Fibroblast of peridontal ligament (primary cell): ENCODE data around the gene NAV1.

Experiments used
- DNase-seq: peaks from one replicate; pipeline ENCODE4 v3.0.0-alpha.2; 2010; ENCODE audit errors: extremely low read depth

Gene NAV1

DNA sequence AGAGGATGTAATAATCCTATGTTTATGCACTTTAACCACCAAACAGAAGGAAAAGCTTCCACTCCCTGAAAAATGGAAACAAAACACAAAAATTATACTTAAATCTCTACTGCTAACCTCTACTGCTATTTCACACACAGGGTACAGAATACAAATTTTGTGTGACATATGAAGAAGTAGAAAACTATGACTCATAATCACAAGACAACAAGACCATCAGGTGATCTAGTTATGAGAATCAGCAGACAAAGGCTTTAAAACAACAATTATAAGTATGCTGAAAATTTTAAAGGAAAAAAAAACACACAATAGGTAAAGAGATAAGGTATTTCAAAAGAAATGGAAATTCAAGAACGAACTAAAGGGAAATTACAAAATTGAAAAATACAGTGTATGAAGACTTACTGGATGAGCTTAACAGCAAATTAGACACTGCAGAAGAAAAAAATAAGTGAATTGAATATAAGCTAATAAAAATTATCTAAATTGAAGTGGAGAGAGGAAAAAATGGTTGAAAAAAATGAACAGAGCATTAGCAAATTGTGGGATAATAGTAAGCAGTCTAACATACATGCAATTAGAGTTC is 13.6 kb upstream of the NAV1 start:
- no peak for DNase-seq

DNA sequence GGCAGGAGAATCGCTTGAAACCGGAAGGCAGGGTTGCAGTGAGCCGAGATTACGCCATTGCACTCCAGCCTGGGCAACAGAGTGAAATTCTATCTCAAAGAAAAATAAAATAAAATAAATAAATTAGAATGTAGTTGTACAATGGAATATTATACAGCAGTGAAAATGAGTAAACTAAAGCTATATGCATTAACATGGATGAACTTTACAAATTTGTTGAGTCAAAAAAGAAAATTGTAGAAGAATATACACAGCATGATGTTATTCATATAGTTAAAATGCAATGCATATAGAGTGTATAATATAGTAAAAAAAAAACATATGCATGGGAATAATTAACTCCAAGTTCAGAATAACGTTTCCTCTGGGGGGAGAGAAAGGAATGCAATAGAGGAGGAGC is 11.0 kb upstream of the NAV1 start:
- DNase-seq = no peak

DNA sequence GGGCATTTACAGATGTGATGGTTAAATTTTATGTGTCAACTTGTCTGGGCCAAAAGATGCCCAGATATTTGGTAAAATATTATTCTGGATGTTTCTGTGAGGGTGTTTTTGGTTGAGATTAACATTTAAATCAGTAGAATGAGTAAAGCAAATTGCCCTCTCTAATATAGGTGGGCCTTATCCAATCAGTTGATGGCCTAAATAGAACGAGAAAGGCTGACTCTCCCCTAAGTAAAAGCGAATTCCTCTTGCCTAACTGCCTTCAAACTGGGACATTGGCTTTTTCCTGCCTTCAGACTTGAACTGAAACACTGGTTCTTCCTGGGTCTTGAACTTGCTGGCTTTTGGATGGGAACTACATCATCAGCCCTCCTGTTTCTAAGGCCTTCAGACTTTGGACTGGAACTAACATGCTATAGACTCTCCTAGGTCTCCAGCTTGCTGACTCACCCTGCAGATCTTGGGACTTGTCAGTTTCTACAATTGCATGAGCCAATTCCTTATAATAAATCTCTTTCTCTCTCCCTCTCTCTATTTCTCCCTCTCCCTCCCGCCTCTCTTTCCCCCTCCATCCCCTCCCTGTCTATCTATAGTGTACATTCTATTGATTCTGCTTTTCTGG is 10.2 kb upstream of the NAV1 start:
- peak; percentile 68 for DNase-seq

DNA sequence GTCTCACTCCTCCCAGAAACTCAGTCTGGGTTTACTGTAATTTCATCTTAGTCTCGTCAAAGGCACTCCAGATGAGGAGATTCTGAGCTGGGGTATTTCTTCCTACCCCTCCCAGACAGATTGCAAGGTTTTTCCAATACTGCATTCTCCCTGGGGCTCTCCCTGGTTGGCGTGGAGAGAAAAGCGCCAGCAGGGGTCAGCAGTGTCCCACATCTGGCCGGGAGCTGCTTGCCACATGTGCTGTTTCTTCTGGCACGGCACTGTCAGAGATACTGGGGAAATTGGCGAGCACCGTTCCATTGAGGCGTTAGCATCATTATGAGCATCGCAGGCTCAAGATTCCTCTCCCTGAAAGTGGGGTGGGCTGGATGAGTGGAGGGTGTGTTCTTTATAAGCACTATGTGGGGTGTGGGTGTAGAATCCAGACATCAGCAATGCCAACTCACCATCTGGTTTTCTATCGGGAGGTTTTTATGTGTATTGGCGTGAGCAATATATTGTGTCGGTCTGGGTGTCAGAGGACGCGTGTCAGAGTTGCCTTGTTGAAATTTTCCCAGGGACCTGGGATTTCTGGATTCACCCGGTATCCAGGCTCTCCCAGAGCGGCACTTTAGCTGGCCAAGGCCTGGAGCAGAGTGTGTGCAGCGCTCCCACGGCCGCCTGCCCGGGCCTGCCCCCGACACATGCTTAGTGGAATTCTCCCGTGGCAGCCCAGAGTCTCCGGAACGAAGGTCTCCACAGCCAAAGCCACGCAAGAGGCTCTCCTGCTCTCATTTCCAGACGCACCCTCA is 8.0 kb upstream of the NAV1 start:
- peak; percentile 93 for DNase-seq

DNA sequence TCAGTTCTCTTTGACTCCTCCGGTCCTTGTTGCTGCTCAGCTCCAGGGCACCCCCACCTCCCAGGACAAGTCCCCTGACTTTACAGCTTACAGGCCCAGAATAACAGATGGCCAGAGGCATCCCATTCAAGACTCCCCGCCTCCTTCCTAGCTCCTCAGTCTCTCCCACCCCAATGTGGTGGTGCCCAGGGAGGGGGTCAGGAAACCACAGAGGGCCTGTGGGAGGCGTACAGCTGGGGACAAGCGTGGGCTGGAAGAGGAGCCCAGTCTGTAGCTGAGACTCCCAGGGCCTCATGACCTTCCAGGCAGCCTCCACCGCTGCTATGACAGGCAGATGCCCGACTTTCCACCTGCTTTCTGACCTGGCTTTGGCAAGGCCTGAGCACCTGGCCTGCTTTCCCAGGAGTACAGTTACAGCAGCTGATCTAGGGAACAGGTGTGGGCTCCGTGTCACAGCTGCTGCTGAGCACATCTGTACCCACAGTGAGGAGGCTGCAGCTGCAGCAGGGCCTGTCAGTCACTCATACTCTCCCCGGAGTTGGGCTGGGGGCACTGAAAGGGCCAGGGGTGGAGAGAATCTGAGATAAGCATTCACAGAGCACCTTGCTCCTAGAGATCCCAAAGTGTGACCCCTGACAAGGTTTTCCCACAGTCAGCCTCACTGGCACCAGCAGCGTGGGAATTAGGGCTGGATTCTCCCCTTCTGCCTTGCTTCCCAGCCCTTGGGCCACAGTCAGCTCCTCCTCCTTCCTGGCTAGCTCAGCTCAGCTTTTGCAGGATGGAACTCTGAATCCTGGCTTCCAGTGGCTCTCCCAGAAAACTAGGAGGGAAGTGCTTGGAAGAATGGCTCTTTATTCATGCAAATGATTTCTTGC is 7.1 kb upstream of the NAV1 start:
- peak; percentile 34 for DNase-seq

DNA sequence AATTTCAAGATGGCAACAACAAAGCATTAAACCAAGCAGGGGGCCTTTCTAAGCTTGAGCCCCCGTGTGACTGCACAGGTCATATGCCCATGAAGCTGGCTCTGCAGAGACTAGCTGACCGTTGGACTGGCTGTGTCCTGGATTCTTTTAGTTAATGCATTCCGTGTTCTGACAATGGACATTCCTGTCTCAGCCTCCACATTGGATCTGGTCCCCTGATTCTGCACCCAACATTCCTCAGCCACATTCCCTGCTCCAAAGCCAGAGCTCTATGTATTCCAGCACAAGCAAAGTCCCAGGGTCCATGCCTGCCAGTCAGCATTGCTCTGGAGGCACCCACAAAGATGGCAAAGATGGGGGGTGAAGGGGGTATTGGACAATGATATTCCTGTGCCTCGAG is 5.1 kb upstream of the NAV1 start:
- no peak for DNase-seq

DNA sequence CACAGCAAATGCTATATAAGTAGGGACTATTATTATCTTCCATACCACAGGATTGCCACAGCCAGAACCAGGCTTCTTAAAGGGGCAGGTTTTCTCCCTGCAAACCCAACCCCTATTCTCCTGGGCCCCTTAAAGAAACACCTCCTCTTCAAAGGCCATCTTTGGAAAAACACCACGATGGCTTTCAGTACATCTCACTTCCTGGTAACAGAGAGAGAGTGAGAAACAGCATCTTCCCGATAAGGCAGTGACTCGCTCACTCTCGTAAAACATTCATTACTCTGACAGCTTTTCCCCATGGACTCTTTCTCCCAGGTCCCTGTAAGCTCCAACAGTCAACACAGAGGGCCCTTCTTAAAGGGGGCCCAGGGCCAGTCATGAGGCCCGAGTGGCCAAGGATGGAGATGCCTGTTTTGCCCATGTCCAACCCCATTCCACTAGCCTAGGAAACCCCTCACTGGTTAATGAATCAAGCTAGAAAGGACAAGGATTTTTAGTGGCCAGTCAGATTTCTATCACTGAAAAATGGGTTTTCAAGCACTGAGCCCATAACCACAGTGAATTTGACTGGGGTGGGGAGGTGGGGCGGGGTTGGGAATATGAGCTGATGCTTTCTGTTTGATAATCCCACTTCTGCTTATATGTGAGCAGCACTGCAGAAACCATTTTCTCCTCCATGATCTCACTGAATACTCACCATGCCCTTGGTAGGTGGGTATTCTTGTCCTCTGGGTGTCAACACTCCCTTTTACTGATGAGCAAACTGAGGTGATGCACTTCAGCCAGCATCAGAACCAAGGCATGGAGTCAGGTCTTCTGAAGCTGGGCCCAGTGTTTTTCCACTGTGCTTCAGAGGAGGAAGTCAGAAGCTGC is 3.6 kb upstream of the NAV1 start:
- DNase-seq = peak; percentile 39

DNA sequence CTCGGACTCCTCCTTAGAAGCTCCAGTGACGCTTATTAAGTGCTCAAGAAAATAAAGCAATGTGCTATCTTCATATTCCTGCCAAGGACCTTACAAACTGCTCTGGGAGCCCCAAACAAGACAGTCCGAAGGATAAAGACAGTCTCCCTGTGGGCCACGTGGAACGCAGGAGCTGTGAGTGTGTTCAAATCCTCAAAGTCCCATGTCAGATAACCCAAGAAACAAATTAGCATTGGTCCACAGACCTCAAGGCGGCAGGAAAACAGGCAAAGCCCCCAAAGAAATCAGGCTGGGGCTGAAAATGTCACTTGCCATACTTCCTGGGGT is 3.0 kb upstream of the NAV1 start:
- no peak for DNase-seq

DNA sequence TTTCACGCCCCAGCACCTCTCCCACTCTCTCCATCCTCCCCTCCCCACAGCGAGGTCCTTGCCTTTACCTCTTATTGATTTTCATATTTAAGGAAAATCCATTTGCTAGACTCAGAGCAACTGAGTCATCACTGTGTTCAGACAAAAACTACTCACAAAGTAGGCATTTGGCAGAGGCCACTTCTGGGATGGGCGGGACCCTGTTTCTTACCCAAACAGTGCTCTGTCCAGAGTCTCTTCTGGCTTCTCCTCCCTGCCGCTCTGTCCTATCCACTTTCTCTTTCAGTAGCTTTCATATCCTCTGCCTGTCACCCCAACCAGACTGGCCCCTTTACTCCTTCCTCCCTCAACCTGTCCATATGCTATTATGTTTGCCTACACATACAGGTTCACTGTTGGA is 2.4 kb upstream of the NAV1 start:
- DNase-seq = peak; percentile 93

DNA sequence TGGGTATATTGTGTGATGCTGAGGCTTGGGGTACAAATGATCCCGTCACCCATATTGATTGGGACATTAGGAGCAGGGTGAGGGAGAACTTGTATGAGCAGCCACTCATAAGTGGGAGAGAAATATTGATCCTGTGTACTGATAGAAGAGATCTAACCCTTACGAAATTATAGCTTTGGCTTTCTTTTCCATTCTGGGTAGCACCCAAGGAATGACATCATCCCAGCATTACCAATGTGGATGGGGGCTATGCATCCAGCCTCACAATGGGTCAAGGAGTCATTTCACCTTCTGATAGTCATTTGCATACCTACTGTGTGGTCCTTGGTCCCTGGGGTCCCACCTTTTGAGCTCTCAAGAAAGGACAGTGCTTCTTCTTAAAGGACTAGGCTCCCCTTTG is 1.9 kb upstream of the NAV1 start:
- DNase-seq = peak; percentile 56

DNA sequence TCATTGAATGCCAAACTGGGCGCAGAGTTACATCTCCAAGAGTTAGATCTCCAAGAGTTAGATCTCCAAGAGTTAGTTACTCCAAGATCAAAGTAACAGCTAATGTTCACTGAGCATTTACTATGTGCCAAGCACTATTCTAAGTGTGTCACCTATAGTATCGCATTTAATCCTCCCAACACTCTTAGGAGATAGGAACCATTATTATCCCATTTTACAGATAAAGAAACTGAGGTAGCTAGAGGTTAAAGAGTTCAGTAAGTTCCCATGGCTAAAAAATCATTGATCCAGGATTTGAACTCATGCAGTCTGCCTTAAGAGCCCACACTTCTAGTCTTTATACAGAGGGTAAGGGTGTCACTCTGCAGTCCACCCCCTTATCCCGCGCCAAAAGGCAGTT is 1.5 kb upstream of the NAV1 start:
- no peak for DNase-seq

DNA sequence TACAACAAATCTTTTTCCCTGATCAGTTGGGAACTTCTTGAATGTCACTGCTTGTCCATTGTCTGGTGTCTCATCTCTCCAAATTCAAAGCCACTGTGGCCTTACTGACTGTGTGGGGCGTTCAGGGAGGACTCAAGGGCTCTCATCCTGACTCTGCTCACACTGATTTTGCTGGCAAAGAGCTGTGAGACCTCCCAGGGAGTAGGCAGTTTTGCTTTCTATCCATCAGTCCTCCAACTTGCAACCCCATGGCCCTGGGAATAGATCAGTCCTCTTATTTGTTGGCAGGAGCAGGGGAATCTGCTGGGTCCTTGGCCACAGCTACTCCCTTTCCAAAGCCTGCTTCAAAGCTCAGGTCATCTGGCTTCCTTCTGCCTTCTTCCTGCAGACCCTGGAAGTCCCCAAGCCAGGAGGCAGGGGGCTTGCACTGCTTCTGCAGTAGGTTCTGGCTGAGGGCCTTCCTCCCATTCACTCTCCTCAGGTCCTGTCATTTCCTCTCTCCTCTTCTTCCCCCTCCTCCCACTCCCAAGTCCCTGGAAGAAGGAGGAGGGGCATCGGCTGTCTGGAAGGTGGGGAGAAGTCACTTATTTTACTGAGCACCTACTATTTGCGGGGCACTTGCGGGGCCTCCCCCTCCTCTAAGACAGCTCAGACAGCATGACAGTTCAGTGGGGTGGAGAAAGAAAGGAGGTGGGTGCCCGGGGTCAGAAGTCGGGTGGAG is 876 bp upstream of the NAV1 start:
- DNase-seq = peak; percentile 57

DNA sequence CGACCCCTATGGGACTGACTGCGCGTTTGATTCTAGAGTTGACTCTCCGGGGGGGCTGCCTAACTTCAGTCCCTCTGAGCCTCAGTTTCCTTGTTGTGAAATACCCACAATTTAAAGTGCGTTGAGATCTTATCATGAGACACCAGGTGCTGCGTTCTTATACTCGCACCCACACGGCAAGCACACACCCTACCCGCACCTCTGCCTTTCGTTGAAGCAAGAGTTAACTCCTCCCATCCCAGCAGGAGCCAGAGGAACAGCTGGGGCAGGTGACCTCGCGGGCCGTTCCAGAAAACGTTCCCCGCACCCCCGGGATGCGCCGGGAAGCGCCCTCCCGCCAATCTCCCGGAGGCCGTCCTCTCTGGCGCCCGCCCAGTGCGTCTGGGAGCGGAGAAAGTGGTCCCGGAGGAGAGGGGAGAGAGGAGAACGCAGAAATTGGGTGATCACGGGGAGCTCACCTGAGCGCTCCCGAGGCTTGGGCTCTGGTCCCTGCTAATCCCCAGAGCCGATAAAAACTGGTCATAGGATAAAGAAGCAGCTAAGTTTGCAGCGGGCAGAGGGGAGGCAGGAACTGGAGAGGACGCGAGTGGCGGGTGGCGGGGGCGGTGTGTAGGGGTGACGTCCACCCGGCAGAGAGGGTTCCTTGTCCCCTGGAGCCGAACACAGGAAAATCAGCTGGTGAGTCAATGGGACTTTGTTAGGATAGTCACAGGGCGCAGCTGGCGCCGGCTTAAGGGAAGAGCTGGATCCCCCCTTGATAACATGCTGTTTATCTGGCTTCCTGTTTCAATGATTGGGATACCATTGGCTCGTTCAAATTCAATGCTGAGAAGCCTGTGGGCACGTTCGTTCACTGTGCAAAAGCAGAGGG is 869 bp downstream of the NAV1 start:
- DNase-seq = peak; percentile 57

DNA sequence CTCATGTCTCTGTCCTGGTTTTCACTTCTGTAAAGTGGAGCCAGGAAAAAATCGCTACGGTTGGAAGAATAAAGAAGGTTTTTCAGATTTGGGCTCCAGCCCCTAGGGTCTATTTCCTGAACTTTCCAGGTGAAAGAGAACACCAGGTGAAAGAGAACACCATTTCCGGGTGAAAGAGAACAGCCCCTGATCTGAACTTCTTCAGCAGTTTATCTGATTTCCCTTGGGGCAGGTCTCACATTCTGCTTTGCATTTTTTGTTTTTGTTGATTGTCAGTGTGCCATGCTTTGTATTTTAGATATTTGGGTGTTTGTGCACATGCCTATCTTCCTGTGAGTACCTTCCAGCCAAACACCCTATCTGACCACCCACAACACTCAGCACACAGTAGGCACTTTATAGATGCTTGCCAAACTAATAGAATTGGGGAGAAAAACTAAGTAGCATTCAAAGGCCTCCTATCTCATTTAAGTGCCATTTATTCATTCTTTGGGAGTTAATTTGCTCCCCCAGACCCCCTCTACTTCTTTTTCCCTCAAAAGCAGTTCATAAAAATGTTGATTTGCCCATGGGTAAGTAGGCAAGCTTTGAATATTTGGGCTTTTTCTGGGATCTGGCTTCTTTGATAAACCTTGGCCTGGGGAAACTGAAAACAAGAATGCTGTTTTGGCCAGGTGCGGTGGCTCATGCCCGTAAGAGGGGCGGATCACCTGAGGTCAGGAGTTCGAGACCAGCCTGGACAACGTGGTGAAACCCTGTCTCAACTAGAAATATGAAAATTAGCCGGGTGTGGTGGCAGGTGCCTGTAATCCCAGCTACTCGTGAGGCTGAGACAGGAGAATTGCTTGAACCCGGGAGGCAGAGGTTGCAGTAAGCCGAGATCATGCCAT is 2.2 kb downstream of the NAV1 start:
- DNase-seq = no peak

DNA sequence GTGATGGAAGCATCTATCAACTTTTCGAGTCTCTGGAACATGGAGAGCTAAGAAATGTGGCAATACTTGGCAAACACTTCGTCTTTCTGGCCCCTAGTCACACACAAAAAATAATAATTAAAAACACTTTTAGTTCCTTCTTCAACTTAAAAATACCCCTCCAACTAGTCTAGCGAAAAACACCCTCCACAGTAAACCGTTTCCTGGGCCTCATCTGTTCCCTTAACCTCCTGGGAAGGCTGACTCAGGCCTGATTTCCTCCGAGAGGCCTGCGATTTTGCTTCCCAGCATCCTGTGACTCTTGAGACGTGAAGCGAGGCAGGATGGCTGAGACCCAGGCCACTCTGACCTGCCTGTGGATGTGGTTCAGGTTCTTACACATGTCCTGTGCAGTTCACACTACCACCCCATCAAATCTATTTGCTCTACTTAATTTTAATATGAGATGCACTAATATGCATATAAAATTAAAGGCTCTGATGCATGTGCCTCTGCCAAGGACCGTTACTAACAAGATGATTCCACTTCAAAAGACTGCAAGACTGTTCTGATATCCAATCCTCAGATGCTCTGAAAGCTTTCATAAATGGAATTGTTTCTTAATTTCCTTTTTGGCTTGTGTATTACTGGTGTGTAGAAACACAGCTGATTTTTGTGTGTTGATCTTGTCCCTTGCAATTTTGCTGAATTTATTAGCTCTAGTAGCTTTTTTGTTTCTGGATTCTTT is 3.5 kb downstream of the NAV1 start:
- DNase-seq = peak; percentile 72

DNA sequence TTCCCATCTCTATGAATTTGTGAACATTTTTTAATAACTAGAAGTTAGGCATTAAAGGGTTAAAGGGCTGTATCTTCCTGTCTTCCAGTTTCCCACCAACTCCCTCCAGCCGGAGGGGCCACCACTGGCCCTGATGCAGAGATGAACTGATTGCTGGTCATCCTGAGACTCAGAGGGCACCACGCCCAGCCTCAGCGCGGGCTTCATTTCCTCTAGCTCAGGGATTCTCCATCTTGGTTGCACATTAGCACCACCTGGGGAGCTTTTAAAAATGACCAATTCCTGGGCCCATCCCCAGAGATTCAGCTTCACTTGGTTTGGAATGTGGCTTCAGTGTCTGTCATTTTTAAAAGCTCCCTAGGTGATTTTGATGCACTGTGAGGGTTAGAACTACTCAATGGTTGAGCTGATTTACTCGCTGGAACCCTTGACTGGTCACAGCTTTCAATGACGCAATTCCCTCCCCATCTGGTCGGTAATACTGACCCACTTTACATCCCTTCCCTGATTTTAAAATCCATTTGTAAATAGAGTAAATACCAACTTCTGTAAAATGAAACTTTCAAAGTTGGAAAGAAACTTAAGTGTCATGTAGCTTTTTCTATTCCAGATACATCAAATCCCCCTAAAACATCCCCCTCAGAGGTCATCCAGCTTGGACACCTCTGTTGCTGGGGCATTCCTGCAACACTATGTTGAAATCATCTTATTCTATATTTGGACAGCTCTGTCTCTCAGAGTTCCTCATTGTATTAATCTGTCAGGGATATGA is 5.1 kb downstream of the NAV1 start:
- peak; percentile 24 for DNase-seq

DNA sequence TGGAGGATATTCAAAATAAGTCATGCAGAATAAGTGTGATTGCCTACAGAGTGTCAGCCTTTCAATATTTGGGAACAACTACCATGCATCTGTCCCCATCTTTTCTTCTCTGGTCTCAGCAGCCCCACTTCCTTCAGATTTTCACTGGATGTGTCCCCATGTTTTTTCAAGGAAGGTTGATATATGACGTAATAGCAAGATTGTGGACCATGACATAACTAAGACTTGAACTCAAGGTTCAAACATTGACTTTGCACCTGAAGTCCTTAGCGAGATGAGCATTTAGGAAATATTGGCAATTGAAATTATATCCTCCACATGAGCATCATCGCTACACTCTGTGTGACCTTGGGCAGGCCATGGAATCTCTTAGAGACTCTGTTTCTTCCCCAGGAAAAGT is 5.8 kb downstream of the NAV1 start:
- DNase-seq = no peak
